HepG2 (cell line): Measurements from ENCODE around the gene CENPE. TPM values are rescaled to one million over a fixed set of nuclear protein-coding genes. Genes with fewer than 3 reads are reported as not detected.

ENCODE experiments used
- ATM ChIP-seq: fragments of 450-650 bp; IDR thresholded peaks from 2 replicates; pipeline ENCODE4 v1.7.1; 2017; ENCODE audit warnings: mild to moderate bottlenecking, borderline replicate concordance
- CREM ChIP-seq, 2 experiments: sonication (generic) in 1 of 2; formaldehyde crosslinking in 1 of 2; IDR thresholded peaks; 2 replicates each; pipeline versions ENCODE4 v1.4.0 to v1.6.1; 2016 to 2020; ENCODE audit warnings: antibody characterized with exemption in 1 of 2, mild to moderate bottlenecking in 1 of 2, missing genetic modification reagents in 1 of 2
- HNRNPUL1 ChIP-seq: fragments of 200-400 bp; formaldehyde crosslinking; IDR thresholded peaks from 2 replicates; pipeline ENCODE4 v1.6.1; 2017; ENCODE audit warnings: low read depth, mild to moderate bottlenecking, low read length, moderate library complexity
- KMT2B ChIP-seq: IDR thresholded peaks from 2 replicates; pipeline ENCODE4 v1.6.1; 2016; ENCODE audit warnings: missing genetic modification reagents, missing compliant biosample characterization
- LBX2 ChIP-seq: sonication (generic); formaldehyde crosslinking; IDR thresholded peaks from 2 replicates; pipeline ENCODE4 v1.5.0; 2020; ENCODE audit warnings: missing genetic modification reagents, mild to moderate bottlenecking, borderline replicate concordance
- MED8 ChIP-seq: sonication (generic); formaldehyde crosslinking; IDR thresholded peaks from 2 replicates; pipeline ENCODE4 v1.8.1; 2023; ENCODE audit warnings: mild to moderate bottlenecking, missing genetic modification reagents; ENCODE audit not compliant: insufficient replicate concordance
- POLR2AphosphoS5 ChIP-seq: IDR thresholded peaks from 2 replicates; pipeline ENCODE4 v1.6.1; 2012; ENCODE audit warnings: low read depth, low read length
- RARA ChIP-seq: IDR thresholded peaks from 2 replicates; pipeline ENCODE4 v1.6.1; 2016; ENCODE audit warnings: missing genetic modification reagents, missing compliant biosample characterization
- SKI ChIP-seq: fragments of 450-650 bp; IDR thresholded peaks from one replicate; pipeline ENCODE4 v1.6.1; 2018; ENCODE audit warnings: mild to moderate bottlenecking; ENCODE audit not compliant: partially characterized antibody
- SRSF4 ChIP-seq: fragments of 200-400 bp; formaldehyde crosslinking; IDR thresholded peaks from one replicate; pipeline ENCODE4 v1.6.1; 2018; ENCODE audit warnings: mild to moderate bottlenecking, low read depth, low read length, moderate library complexity; ENCODE audit not compliant: poor library complexity, severe bottlenecking
- TAF1 ChIP-seq: sonication (generic); formaldehyde crosslinking; IDR thresholded peaks from 2 replicates; pipeline ENCODE4 v1.4.0; 2020; ENCODE audit warnings: missing genetic modification reagents
- TCF7 ChIP-seq: sonication (generic); IDR thresholded peaks from 2 replicates; pipeline ENCODE4 v1.6.1; 2016; ENCODE audit warnings: antibody characterized with exemption, low read depth
- THAP11 ChIP-seq: IDR thresholded peaks from 2 replicates; pipeline ENCODE4 v1.6.1; 2016; ENCODE audit warnings: missing biosample characterization, missing genetic modification reagents
- THRA ChIP-seq: sonication (generic); formaldehyde crosslinking; IDR thresholded peaks from 2 replicates; pipeline ENCODE4 v1.4.0; 2020; ENCODE audit warnings: missing genetic modification reagents, borderline replicate concordance
- YEATS4 ChIP-seq: sonication (generic); formaldehyde crosslinking; IDR thresholded peaks from 2 replicates; pipeline ENCODE4 v1.4.0; 2020; ENCODE audit warnings: missing genetic modification reagents, borderline replicate concordance
- ZKSCAN8 ChIP-seq: IDR thresholded peaks from 2 replicates; pipeline ENCODE4 v1.6.1; 2016; ENCODE audit warnings: borderline replicate concordance, missing genetic modification reagents, missing compliant biosample characterization
- ZNF264 ChIP-seq: sonication (generic); formaldehyde crosslinking; IDR thresholded peaks from 2 replicates; pipeline ENCODE4 v1.4.0; 2020; ENCODE audit warnings: missing genetic modification reagents
- ZNF383 ChIP-seq: sonication (generic); formaldehyde crosslinking; IDR thresholded peaks from 2 replicates; pipeline ENCODE4 v1.4.0; 2020; ENCODE audit warnings: missing genetic modification reagents, mild to moderate bottlenecking, borderline replicate concordance
- ZNF431 ChIP-seq: sonication (generic); formaldehyde crosslinking; IDR thresholded peaks from 2 replicates; pipeline ENCODE4 v1.9.0; 2022; ENCODE audit warnings: missing genetic modification reagents, low read depth, mild to moderate bottlenecking, borderline replicate concordance
- ZNF589 ChIP-seq: sonication (generic); formaldehyde crosslinking; conservative IDR thresholded peaks from 2 replicates; pipeline ENCODE4 v1.8.0; 2022; ENCODE audit warnings: mild to moderate bottlenecking, moderate library complexity, missing genetic modification reagents
- ZNF607 ChIP-seq: sonication (generic); formaldehyde crosslinking; IDR thresholded peaks from 2 replicates; pipeline ENCODE4 v1.5.1; 2020; ENCODE audit warnings: missing genetic modification reagents, mild to moderate bottlenecking, borderline replicate concordance
- ZNF747 ChIP-seq: sonication (generic); formaldehyde crosslinking; IDR thresholded peaks from 2 replicates; pipeline ENCODE4 v1.8.1; 2023; ENCODE audit warnings: missing genetic modification reagents, mild to moderate bottlenecking, borderline replicate concordance
- ZSCAN9 ChIP-seq: IDR thresholded peaks from 2 replicates; pipeline ENCODE4 v1.6.1; 2016; ENCODE audit warnings: borderline replicate concordance
- polyA plus RNA-seq, 8 experiments: library from polyadenylated mRNA; depleted of rRNA in 3 of 8; stranded (reverse) in 7 of 8; unstranded in 1 of 8; fragments of >200 nt; fragmentation: Illumina TruSeq in 4 of 8; extraction: Trizol in 4 of 8; gene quantifications; 2 replicates each; pipeline versions ENCODE4 v1.2.1 to v1.2.3, GENCODE V29; 2011 to 2016; ENCODE audit warnings: low read depth in 4 of 8, missing spikeins in 1 of 8, mixed read lengths in 1 of 8; ENCODE audit not compliant: insufficient read depth in 1 of 8
- total RNA-seq, 5 experiments: library from RNA; depleted of rRNA; stranded (reverse); fragments of >200 nt; fragmentation: Illumina TruSeq; extraction: Trizol; gene quantifications; 2 replicates each; pipeline ENCODE4 v1.2.3, GENCODE V29; 2016; ENCODE audit warnings: low read depth in 1 of 5
- TF ChIP-seq, protein P1 (sequence below): sonication (generic); formaldehyde crosslinking; IDR thresholded peaks from 2 replicates; pipeline ENCODE4 v1.4.0; 2020; ENCODE audit warnings: missing genetic modification reagents

The CENPE gene
- total and polyA plus RNA-seq, 2 of the 13 experiments (the other 11 are each of a cell fraction or from before 2014, with no cell fraction given) = 2.1 to 19.8 TPM

DNA sequence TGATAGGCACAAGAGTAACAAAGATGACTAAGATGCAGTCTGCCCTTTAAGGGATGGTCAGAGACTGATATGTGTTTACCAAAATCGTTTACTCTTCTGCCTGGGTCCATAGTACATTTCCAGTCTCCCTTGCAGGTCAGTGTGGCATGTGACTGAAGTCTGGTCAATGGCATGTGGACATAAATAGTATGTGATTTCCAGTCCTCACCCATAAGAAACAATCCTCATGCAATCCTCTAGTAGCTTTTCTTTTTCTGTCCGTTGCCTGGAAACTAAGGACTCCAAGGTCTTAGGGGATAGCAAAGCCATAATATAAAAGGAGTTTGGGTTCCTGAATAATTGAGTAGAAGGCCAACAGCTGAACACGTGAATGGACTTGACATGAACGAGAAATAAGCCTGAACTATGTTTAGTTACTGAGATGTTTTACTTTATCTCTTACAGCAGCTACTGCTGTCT, 122.7 kb downstream of the CENPE start (continued):
- TF ChIP-seq MED8 = no peak
- peak; percentile 91 for TF ChIP-seq SKI
- no peak for TF ChIP-seq SRSF4
- peak; percentile 29 for TF ChIP-seq TCF7
- TF ChIP-seq LBX2 (CRISPR knock-in tag) = no peak
- TF ChIP-seq RARA (CRISPR knock-in tag) = peak; percentile 79; the same call in 1 of the 2 replicates
- no peak for TF ChIP-seq HNRNPUL1
- TF ChIP-seq TAF1 = peak; percentile 25; the same call in 1 of the 2 replicates
- peak; percentile 84; the same call in 1 of the 2 replicates for TF ChIP-seq ZNF431 (CRISPR knock-in tag)
- TF ChIP-seq ZKSCAN8 (CRISPR knock-in tag) = peak; percentile 63; the same call in 1 of the 2 replicates
- peak; percentile 65; the same call in 1 of the 2 replicates for TF ChIP-seq ZNF747 (CRISPR knock-in tag)
- TF ChIP-seq THAP11 (CRISPR knock-in tag) = peak; percentile 70
- peak; percentile 73 for TF ChIP-seq POLR2AphosphoS5
- peak; percentile 42; the same call in 1 of the 2 replicates for TF ChIP-seq ZNF383 (CRISPR knock-in tag)
- 0 out of 2 replicates have a peak, but pooled peaks have one; percentile 15 for TF ChIP-seq KMT2B (CRISPR knock-in tag)
- 0 out of 2 replicates have a peak, but pooled peaks have one; percentile 22 for TF ChIP-seq ZNF589
- peak; percentile 48 for TF ChIP-seq CREM (IDR thresholded peaks at IDR 0.05)
- TF ChIP-seq CREM (CRISPR knock-in tag; IDR thresholded peaks at IDR 0.05) = no peak
- peak; percentile 78 for TF ChIP-seq YEATS4 (CRISPR knock-in tag)
- peak; percentile 91 for TF ChIP-seq ZNF264 (CRISPR knock-in tag)
- TF ChIP-seq ATM = no peak
- TF ChIP-seq, protein P1, sequence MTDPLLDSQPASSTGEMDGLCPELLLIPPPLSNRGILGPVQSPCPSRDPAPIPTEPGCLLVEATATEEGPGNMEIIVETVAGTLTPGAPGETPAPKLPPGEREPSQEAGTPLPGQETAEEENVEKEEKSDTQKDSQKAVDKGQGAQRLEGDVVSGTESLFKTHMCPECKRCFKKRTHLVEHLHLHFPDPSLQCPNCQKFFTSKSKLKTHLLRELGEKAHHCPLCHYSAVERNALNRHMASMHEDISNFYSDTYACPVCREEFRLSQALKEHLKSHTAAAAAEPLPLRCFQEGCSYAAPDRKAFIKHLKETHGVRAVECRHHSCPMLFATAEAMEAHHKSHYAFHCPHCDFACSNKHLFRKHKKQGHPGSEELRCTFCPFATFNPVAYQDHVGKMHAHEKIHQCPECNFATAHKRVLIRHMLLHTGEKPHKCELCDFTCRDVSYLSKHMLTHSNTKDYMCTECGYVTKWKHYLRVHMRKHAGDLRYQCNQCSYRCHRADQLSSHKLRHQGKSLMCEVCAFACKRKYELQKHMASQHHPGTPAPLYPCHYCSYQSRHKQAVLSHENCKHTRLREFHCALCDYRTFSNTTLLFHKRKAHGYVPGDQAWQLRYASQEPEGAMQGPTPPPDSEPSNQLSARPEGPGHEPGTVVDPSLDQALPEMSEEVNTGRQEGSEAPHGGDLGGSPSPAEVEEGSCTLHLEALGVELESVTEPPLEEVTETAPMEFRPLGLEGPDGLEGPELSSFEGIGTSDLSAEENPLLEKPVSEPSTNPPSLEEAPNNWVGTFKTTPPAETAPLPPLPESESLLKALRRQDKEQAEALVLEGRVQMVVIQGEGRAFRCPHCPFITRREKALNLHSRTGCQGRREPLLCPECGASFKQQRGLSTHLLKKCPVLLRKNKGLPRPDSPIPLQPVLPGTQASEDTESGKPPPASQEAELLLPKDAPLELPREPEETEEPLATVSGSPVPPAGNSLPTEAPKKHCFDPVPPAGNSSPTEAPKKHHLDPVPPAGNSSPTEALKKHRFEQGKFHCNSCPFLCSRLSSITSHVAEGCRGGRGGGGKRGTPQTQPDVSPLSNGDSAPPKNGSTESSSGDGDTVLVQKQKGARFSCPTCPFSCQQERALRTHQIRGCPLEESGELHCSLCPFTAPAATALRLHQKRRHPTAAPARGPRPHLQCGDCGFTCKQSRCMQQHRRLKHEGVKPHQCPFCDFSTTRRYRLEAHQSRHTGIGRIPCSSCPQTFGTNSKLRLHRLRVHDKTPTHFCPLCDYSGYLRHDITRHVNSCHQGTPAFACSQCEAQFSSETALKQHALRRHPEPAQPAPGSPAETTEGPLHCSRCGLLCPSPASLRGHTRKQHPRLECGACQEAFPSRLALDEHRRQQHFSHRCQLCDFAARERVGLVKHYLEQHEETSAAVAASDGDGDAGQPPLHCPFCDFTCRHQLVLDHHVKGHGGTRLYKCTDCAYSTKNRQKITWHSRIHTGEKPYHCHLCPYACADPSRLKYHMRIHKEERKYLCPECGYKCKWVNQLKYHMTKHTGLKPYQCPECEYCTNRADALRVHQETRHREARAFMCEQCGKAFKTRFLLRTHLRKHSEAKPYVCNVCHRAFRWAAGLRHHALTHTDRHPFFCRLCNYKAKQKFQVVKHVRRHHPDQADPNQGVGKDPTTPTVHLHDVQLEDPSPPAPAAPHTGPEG (CRISPR knock-in tag) = 0 out of 2 replicates have a peak, but pooled peaks have one; percentile 19
- no peak for TF ChIP-seq ZNF607
- TF ChIP-seq THRA (CRISPR knock-in tag) = peak; percentile 81
- TF ChIP-seq ZSCAN9 = peak; percentile 83
- TF ChIP-seq, all 625 proteins: peak for 202
